Measurements from ENCODE around the gene SLC35F5.
"Not testable (repeated sequence)": the region's sequence is repeated elsewhere in the genome, so short reads cannot be mapped to it uniquely, and the experiment has no call there.

SLC35F5 gene, protein sequence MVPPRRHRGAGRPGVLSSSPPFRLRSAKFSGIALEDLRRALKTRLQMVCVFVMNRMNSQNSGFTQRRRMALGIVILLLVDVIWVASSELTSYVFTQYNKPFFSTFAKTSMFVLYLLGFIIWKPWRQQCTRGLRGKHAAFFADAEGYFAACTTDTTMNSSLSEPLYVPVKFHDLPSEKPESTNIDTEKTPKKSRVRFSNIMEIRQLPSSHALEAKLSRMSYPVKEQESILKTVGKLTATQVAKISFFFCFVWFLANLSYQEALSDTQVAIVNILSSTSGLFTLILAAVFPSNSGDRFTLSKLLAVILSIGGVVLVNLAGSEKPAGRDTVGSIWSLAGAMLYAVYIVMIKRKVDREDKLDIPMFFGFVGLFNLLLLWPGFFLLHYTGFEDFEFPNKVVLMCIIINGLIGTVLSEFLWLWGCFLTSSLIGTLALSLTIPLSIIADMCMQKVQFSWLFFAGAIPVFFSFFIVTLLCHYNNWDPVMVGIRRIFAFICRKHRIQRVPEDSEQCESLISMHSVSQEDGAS

DNA sequence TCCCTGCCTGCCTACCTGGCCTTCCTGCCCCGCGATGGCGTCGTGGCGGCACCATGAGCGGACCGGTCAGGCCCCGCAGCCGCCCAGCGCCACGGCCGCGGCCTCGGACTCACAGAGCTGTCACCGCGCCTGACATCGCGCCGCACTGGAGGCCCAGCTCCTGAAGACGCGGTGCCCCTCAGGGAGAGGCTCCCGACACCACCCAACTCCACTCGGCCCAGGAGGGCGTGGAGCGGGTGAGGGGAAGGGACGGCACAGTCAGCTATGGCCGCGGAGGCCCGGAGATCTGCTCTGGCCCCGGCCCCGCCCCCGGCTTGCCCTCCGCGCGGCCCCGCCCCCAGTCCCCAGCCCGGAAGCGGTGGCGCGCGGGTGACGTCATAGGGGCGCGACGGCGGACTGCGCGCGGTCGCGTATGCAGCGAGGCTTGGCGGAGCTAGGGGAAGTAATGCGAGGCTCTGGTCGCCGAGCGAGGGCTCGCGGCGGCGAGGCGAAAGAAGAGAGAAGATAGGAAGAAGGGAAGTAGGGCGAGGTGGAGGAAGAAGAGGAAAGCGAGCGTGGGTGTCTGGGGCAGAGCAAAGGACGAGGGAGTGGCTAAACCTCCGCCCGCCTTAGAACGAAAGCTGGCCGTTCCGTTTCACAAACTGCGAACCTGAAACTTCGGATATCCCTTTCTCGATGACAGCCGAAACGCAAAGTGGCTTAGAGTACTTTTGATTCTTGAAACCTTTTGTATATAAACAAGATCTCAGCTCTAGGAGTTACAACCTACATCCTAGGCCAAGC, at the start of gene SLC35F5:
TSS of gene SLC35F5 (minus strand) at position 288 of the 783 bp plus-strand sequence. CDS start at position 55, 233 bp downstream.
- DNase-seq = peak; percentile 91

DNA sequence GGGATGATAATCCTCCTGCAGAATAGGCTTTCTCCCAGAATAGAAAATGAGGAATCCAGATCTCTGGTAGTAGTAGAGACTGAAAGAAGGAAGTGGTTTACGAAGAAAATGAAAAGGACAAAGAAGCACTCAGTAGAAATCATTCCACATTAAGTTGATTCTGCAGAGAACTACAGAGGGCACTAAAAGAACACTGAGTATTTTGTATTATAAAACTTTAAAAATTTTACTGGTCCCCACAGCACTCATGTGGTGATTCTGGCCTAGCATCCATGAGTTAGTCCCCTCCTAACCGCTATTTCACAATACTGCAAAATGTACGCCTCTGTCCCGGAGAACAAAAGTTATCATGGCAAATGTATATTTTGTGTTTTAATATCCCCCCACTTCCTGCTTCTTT, 42.9 kb upstream of the SLC35F5 start:
- no peak for DNase-seq

DNA sequence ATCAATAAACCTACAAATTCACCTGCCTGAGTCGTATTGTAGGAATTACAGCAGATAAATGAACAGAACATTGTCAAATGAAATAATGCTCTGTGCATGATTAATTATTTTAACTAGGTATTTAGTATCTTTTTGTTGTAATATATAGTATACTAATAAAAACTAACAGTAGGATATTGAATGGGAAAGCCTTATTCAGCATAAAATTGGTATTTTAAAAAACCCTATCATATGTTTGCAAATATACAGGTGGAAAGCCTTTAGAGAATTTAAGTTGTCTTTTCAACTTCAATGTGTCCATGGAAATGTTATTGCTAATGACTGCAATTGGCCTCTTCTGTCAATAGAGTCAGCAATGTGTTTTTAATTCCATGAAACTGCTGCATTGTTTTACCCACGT, 40.8 kb upstream of the SLC35F5 start:
- no peak for DNase-seq

DNA sequence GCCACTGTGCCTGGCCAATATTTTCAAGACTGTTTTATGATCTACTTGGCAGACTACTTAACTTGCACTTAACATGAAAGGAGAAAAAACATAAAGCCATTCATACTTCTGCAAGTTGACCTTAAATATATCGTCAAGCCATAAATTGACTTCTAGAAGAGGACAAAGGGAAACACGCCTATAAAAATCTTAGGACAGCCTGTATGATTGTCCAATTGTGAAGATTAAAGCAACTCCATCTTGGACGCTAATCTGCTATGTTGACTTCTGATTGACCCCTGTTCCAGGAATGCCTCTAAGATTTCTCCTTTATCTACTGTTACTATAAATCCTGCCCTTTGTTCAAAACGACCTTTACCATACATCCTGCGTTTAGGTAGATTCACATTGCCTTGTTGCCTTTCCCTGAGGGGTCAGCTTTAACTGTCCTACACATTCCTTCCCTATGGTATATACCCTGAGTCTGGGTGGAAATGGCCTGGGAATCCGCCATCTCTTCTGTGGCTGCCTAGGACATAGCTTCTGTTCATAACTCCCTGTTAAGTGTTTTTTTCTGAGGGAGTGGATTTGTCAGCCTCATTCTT, 40.2 kb upstream of the SLC35F5 start:
- no peak for DNase-seq

DNA sequence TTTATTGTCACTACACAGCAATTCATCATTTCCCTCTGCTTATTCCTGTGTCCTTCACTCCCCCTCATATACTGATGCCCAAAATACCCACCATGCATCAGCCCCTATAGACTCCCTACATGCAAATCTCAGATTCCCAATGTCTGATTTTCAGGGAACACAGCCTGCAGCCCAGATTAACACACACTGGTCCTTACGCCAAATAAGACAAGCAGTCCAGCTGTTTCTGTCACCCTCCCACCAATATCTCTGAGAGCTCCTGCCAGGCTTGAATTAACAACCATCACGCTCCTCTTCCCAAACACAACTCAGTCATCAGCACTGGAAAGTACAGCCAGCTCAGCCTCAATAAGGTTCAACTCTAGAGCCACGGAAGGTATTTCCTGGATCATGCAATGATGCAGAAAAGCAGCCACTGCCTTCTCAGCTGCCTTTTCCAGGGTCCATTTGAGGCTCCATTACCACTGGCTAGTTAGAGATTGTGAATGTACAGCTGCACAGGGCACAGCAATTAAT, 39.0 kb upstream of the SLC35F5 start:
- DNase-seq = no peak

DNA sequence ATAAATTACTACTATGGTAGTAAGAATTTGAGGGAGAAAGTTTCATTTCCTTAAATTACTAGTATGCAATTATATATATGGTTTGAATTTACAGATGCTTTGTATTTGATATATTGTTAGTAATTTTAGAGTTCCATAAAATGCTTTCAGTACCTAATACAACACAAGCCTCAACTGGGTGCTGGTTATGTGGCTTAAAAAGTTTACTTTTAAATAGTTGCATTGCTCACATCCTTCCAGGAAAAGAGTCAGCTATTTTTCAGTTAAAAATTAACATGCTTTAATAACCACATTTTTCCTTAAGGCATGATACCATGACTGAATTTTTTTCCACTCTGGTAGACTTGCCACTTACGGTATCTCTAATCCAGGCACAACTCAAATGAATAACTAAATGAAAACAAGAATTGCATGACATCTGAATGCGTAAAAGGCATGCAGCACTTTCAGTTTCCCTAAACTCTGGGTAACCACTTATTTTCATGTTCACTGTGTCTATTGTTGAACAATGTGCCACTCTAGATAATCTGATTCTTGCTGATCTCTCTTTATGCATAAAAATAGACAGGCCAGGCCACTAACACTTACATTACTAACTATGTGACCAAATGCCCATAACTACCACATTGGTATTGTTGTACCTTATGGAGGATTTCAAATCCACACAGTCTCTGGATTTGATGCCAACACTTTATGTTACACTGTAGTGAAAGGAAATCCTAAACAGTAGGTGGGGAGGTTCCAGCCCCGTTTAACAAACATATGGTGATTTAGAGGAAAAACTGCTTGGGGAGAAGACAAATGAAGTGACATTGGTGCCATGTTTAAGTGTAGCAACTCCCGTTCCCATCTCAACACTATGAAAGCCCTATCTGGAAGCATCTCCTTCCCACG, 35.5 kb upstream of the SLC35F5 start:
- DNase-seq = no peak

DNA sequence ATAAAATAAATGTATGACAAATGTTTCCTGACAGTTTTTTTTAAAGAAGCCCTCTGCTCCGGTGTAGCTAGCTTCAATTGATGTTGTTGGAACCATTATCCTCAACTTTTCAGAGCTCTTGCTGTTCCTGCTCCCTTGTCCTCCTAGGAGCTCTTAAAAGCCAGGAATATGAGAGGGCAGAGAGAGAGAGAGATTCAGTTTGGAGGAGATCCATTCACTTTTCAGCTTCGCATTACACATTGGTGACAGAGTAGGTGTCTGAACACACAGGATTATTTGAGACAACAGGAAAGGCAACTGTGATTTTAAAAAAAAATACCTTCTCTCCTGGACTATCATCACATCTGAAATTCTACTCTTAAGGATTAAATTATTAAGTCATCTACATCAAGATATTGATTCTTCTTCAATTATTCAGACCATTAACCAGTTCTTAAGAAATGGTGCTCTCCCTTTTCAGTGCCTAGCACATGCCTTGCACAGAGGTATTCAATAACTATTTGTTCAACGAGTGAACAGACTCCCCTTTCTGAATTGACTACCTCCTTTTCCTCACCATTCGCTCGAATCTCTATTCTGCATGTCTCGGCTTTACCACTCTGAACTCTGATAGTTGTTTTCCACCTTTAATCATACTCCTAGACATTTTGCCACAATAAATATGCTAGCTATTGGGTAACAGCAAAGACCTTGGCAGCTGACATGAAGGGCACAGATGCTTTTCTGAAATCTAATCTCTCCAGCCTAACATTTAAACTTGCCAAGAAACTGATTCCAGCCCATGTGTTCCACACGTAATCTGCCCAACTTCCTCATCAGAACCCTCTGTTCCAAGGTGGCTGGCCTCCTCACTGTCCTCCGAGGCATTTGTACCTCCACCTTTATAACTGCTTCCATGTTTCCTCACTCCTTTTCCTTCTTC, 28.6 kb upstream of the SLC35F5 start:
- no peak for DNase-seq

DNA sequence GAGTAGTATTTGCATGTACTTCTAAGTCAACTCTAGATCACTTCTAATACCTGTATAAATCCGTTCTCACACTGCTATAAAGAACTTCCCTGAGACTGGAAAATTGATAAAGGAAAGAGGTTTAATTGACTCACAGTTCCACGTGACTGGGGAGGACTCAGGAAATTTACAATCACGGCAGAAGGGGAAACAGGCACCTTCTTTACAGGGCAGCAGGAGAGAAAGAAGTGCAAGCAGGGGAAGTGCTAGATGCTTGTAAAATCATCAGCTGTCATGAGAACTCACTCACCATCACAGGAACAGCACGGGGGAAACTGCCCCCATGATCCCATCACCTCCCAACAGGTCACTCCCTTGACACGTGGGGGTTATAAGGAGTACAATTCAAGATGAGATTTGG, 24.0 kb upstream of the SLC35F5 start:
- no peak for DNase-seq

DNA sequence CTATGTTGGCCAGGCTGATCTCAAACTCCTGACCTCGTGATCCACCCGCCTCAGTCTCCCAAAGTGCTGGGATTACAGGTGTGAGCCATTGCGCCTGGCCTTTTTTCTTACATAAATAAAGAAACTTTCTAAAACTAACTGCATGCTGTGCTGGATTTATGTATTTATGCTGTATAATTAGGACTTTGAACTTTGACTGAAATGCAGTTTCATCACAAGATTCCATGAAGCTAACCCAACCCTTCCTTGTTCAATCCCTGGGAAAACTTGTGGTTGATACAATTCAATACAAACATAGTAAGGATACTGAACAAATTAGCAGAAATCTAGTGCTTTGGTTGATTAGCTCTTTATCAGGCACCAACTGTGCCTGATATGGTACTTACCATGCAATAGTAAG, 20.9 kb upstream of the SLC35F5 start:
- no peak for DNase-seq

DNA sequence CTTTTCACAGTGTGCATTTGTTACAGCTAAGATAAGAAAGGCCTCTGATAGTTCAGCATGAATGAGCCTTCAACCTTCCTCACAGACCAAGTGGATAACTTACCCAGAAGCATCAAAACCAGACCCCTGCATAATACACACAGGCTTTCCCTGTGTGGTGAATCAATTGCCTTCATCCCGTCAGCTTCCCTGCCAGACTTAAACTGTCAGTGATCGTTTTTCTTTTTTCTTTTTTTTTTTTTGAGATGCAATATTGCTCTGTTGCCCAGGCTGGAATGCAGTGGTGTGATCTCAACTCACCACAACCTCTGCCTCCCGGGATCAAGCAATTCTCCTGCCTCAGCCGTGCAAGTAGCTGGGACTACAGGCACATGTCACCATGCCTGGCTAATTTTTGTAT, 20.5 kb upstream of the SLC35F5 start:
- no peak for DNase-seq

DNA sequence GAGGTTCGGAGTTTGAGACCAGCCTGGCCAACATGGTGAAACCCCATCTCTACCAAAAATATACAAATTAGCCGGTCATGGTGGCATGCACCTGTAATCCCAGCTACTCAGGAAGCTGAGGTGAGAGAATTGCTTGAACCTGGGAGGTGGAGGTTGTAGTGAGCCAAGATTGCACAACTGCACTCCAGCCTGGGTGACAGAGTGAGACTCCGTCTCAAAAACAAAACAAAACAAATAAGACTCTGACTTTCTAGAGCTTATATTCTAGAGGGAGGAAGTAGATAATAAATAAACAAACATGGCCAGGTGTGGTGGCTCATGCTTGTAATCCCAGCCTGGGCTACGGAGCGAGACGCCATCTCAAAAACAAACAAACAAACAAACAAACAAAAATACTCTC, 18.2 kb upstream of the SLC35F5 start:
- not testable (repeated sequence) for DNase-seq

DNA sequence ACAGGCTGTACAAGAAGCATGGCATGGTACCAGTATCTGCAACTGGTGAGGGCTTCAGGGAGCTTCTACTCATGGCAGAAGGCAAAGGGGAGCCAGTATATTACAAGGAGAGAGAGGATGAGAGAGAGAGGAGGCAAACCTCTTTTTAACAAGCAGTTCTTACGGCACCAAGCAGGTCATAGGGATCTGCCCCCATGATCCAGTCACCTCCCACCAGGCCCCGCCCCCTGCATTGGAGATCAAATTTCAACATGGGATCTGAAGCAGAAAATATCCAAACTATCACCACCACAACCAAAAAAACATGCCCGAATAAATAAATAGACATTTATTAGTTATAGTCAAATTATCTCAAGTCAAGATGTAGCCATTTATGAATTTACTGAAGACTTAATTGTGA, 14.5 kb upstream of the SLC35F5 start:
- no peak for DNase-seq

DNA sequence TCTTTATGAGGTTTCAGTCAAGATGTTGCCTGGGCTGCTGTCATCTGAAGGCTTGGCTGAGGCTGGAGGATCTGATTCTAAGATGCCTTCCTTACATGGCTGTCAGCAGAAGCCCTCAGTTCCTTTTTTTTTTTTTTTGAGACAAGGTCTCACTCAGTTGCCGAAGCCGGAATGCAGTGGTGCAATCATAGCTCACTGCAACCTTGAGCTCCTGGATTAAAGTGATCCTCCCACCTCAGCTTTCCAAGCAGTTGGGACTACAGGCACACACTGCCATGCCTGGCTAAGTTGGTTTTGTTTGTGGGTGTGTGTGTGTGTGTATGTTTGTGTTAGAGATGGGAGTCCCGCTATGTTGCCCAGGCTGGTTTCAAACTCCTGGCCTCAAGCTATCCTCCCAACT, 13.1 kb upstream of the SLC35F5 start:
- no peak for DNase-seq

DNA sequence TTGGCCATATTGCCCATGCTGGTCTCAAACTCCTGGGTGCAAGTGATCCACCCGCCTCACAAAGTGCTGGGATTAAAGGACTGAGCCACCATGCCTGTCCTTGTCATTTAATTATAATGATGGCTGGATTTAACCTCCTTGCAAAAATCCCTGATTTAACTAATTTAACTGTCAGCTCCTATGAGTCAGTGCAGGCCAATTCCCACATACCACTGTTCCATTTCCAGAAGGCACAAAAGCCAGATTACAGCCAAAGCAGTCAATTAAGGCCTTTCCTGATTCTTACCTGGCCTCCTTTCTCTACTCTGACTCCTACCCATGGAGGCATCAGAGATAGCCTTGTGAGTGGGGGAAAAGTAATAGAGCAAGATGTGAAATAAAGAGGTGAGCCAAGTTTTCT, 12.3 kb upstream of the SLC35F5 start:
- DNase-seq = no peak

DNA sequence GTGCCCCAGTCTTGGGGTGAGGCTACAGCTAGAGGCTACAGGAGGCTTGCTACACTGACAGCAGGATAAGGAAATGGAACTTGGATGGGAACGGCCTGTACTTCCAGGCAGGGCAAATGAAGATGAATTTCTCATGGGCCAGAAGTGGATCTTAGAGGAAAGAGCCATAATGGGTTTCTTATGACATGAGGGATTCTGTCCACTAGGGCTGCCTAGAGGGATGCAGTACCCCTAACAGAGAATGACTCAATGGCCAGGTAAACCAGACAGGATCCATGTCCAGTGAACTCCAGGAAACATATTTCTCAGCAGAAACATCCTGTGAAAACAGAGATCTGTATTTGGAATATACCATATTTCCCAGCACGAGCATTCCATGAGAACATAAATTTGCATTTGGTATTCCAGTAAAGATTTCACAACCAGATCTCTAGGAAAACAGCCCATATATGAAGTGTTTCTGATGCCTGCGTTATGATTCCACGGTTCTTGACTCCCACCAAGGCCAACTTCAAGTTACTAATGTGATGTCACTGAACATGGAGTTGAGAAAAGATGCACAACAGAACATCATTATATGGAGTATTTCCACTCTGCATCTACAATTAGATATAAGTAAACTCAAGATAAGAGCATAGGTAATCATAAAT, 11.5 kb upstream of the SLC35F5 start:
- no peak for DNase-seq

DNA sequence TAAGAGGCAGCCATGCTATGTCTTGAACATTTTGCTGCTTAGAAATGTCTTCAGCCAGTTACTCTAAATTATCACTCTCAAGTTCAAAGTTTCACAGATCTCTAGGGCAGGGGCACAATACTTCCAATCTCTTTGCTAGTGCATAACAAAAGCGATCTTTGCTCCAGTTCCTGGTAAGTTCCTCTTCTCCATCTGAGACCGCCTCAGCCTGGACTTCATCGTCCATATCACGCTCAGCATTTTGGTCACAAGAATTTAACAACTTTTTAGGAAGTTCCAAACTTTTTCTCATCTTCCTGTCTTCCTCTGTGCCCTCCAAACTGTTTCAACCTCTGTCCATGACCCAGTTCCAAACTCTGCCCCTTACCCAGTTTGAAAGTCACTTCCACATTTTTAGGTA, 8.8 kb upstream of the SLC35F5 start:
- no peak for DNase-seq

DNA sequence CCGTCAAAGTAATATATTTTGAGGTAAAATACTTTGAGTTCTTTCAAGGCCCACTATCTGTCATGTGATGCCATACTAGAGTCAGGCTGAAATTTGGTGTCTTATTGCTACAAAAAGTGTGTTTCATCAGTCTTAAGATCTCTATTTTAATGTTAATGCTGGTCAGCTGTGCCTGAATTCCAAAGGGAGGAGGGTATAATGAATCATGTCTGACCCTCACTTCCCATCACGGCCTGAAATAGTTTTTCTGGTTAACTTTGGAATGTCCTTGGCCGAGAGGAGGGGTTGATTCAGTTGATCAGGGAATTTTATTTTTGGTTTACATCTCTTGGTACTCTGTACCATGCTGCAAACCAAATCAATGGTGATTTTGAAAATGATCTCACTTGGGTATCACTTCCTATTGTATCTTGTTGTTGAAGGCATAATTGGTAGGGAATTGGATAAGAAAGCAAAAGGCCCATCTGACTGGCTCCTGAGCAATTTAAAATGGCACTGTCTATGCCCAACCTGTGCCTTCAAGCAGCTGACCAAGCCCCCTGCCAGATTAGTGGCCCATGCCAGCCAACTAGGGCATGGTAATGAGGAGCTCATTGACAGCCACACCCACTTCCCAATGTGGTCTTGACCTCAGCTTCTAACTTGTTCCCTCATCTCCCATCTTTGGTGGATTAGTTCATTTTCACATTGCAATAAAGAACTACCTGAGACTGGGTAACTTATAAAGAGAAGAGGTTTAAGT, 6.1 kb upstream of the SLC35F5 start:
- peak; percentile 74 for DNase-seq

DNA sequence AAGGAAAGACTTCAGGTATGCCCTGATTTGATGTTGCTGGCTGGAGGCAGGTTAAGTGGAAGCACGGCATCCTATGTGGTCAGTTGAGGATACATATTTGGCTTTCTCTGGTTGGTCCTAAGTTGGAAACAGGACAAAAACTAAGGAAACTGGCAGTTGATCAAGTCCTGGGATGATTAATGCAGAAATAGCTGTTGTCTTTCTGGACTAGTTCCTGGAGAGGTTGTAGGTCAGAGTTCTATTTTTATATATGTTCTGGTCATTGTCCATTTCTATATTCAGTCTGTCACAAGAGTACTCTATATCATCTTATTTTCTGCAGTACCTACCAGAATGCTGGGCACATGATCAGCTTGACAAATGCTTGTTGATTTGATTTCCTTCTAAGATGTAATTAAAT, 4.0 kb upstream of the SLC35F5 start:
- peak; percentile 45 for DNase-seq

DNA sequence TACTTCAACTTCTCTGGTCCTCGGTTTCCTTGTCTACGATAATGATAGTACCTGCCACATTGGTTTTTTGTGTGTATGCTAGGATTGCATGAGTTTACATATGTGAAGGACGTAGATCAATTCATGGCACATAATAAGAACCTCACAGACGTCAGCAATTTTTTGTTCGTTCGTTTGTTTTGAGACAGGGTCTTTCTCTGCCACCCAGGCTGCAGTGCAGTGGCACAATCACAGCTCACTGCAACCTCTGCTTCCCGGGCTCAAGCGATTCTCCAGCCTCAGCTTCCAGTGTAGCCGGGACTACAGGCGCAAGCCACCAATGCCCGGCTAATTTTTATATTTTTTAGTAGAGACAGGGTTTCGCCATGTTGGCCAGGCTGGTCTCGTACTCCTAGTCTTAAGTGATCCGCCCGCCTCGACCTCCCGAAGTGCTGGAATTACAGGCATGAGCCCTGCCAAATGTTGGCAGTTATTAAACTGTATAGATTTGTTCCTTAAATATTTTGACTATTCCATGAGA, 756 bp upstream of the SLC35F5 start:
- no peak for DNase-seq

Data from fibroblast of skin of right biceps (primary cell).